HUES6 (cell line): ENCODE data around the gene SLC1A7.

Experiments used
- H3K27ac ChIP-seq: 2 replicates; pipeline ENCODE4 v1.7.0; 2013; ENCODE audit warnings: low read depth, mild to moderate bottlenecking, low read length, inconsistent platforms
- H3K27me3 ChIP-seq: 2 replicates; pipeline ENCODE4 v1.6.1; 2013; ENCODE audit warnings: low read length; ENCODE audit not compliant: control insufficient read depth, insufficient read depth
- H3K36me3 ChIP-seq: 2 replicates; pipeline ENCODE4 v1.6.1; 2013; ENCODE audit warnings: low read length; ENCODE audit not compliant: control insufficient read depth, insufficient read depth
- H3K4me1 ChIP-seq: 2 replicates; pipeline ENCODE4 v1.6.1; 2013; ENCODE audit warnings: low read length; ENCODE audit not compliant: control insufficient read depth, insufficient read depth
- H3K4me3 ChIP-seq: 2 replicates; pipeline ENCODE4 v1.5.1; 2013; ENCODE audit warnings: low read depth, low read length
- H3K9ac ChIP-seq: one replicate; pipeline ENCODE4 v1.6.1; 2013; ENCODE audit warnings: mild to moderate bottlenecking, low read length
- H3K9me3 ChIP-seq: 2 replicates; pipeline ENCODE4 v1.6.1; 2013; ENCODE audit warnings: low read depth, low read length; ENCODE audit not compliant: control insufficient read depth, insufficient read depth

SLC1A7 gene

GRCh38 chr1:53107570-53108322, 34.7 kb downstream of the SLC1A7 start:
- Histone ChIP-seq H3K4me3 (no peak overlapping the region), H3K9ac (no peak overlapping the region), H3K27me3 (no peaks in the 10 kb centered on the region; the same call in 1 of the 2 replicates), H3K36me3 (no peaks in the 10 kb centered on the region), H3K4me1 (peaks cover 22% of the 10 kb centered on the region; the same call in 1 of the 2 replicates), H3K9me3 (peaks cover 4% of the 10 kb centered on the region), H3K27ac (no peak overlapping the region)

- no peak overlapping the region for H3K4me3 ChIP-seq
- H3K9me3 ChIP-seq: peaks cover under 1% of the 10 kb centered on the region
- H3K9ac ChIP-seq: no peak overlapping the region
- no peaks in the 10 kb centered on the region for H3K36me3 ChIP-seq
- no peak overlapping the region for H3K27ac ChIP-seq
- H3K27me3 ChIP-seq: no peaks in the 10 kb centered on the region; the same call in 1 of the 2 replicates
- peaks cover 22% of the 10 kb centered on the region; the same call in 1 of the 2 replicates for H3K4me1 ChIP-seq
These were observed 35.3 kb downstream of the SLC1A7 start for GRCh38 chr1:53107090-53107489.

GRCh38 chr1:53104289-53104913, 38.0 kb downstream of the SLC1A7 start:
- Histone ChIP-seq H3K9me3 (peaks cover 23% of the 10 kb centered on the region), H3K27me3 (no peaks in the 10 kb centered on the region; the same call in 1 of the 2 replicates), H3K4me1 (peaks cover 13% of the 10 kb centered on the region; the same call in 1 of the 2 replicates), H3K27ac (no peak overlapping the region), H3K9ac (no peak overlapping the region), H3K4me3 (no peak overlapping the region), H3K36me3 (no peaks in the 10 kb centered on the region)

- Histone ChIP-seq H3K36me3 (no peaks in the 10 kb centered on the region), H3K27ac (no peak overlapping the region), H3K27me3 (no peaks in the 10 kb centered on the region), H3K9me3 (peaks cover 41% of the 10 kb centered on the region), H3K9ac (no peak overlapping the region), H3K4me1 (no peaks in the 10 kb centered on the region; the same call in 1 of the 2 replicates), H3K4me3 (no peak overlapping the region)
These were observed 47.9 kb downstream of the SLC1A7 start for GRCh38 chr1:53094533-53094919.

GRCh38 chr1:53093778-53094532, 48.5 kb downstream of the SLC1A7 start:
- Histone ChIP-seq H3K9me3 (peaks cover 35% of the 10 kb centered on the region), H3K4me1 (no peaks in the 10 kb centered on the region; the same call in 1 of the 2 replicates), H3K9ac (no peak overlapping the region), H3K36me3 (no peaks in the 10 kb centered on the region), H3K4me3 (no peak overlapping the region), H3K27ac (no peak overlapping the region), H3K27me3 (no peaks in the 10 kb centered on the region)

GRCh38 chr1:53093451-53093754, 49.0 kb downstream of the SLC1A7 start:
- Histone ChIP-seq H3K4me1 (no peaks in the 10 kb centered on the region; the same call in 1 of the 2 replicates), H3K27me3 (no peaks in the 10 kb centered on the region), H3K9me3 (peaks cover 30% of the 10 kb centered on the region), H3K27ac (no peak overlapping the region), H3K4me3 (no peak overlapping the region), H3K36me3 (no peaks in the 10 kb centered on the region), H3K9ac (no peak overlapping the region)

- Histone ChIP-seq H3K36me3 (no peaks in the 10 kb centered on the region), H3K27me3 (no peaks in the 10 kb centered on the region), H3K9me3 (peaks cover 24% of the 10 kb centered on the region), H3K4me1 (peaks cover 3% of the 10 kb centered on the region; the same call in 1 of the 2 replicates), H3K9ac (no peak overlapping the region), H3K27ac (no peak overlapping the region), H3K4me3 (no peak overlapping the region)
These were observed 49.6 kb downstream of the SLC1A7 start for GRCh38 chr1:53092659-53093450.

- Histone ChIP-seq H3K4me1 (peaks cover 7% of the 10 kb centered on the region; the same call in 1 of the 2 replicates), H3K36me3 (no peaks in the 10 kb centered on the region), H3K9me3 (peaks cover 16% of the 10 kb centered on the region), H3K27me3 (no peaks in the 10 kb centered on the region), H3K9ac (no peak overlapping the region), H3K27ac (no peak overlapping the region), H3K4me3 (no peak overlapping the region)
These were observed 50.4 kb downstream of the SLC1A7 start for GRCh38 chr1:53091841-53092645.

- no peaks in the 10 kb centered on the region for H3K36me3 ChIP-seq
- no peak overlapping the region for H3K27ac ChIP-seq
- no peak overlapping the region for H3K4me3 ChIP-seq
- peaks cover 7% of the 10 kb centered on the region; the same call in 1 of the 2 replicates for H3K4me1 ChIP-seq
- no peaks in the 10 kb centered on the region for H3K27me3 ChIP-seq
- H3K9ac ChIP-seq: no peak overlapping the region
- peaks cover under 1% of the 10 kb centered on the region for H3K9me3 ChIP-seq
These were observed 52.0 kb downstream of the SLC1A7 start for GRCh38 chr1:53090227-53091147.
